ENCODE results near the gene ATXN2L. TPM values are rescaled to one million over a fixed set of nuclear protein-coding genes. Genes with fewer than 3 reads are reported as not detected.

Gene ATXN2L
- total and polyA plus RNA-seq, 2 of the 13 experiments (the other 11 are each of a cell fraction or from before 2014, with no cell fraction given): 40.8 to 55.1 TPM

DNA sequence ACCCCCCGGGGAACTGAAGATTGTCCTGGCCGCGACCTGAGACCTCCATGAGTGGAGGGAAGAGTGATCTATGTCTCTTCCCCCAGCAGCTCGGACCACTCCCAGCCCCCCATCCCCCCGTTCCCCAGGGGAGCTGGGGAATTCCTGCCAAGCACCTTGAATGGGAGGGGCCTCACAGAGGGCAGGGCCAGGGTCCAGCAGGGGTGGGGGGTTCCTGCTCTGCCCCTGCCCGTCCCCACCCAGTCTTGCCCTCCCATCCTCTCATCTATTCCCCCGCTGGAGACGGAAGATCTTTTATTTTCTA lies 13.9 kb downstream of the ATXN2L start (continued):
- TF ChIP-seq, protein P1, sequence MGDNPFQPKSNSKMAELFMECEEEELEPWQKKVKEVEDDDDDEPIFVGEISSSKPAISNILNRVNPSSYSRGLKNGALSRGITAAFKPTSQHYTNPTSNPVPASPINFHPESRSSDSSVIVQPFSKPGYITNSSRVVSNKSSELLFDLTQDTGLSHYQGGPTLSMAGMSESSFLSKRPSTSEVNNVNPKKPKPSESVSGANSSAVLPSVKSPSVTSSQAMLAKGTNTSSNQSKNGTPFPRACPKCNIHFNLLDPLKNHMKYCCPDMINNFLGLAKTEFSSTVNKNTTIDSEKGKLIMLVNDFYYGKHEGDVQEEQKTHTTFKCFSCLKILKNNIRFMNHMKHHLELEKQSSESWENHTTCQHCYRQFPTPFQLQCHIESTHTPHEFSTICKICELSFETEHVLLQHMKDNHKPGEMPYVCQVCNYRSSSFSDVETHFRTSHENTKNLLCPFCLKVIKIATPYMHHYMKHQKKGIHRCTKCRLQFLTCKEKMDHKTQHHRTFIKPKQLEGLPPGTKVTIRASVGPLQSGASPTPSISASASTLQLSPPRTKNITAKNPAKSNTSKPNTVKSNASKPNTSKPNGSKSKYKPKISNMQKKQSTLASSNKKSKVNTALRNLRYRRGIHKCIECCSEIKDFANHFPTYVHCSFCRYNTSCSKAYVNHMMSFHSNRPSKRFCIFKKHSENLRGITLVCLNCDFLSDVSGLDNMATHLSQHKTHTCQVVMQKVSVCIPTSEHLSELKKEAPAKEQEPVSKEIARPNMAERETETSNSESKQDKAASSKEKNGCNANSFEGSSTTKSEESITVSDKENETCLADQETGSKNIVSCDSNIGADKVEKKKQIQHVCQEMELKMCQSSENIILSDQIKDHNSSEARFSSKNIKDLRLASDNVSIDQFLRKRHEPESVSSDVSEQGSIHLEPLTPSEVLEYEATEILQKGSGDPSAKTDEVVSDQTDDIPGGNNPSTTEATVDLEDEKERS (CRISPR knock-in tag; IDR thresholded peaks at IDR 0.05): no peak
- no peak for TF ChIP-seq KAT2B (IDR thresholded peaks at IDR 0.05; ENCODE audit: borderline replicate concordance, low read depth, low read length)

DNA sequence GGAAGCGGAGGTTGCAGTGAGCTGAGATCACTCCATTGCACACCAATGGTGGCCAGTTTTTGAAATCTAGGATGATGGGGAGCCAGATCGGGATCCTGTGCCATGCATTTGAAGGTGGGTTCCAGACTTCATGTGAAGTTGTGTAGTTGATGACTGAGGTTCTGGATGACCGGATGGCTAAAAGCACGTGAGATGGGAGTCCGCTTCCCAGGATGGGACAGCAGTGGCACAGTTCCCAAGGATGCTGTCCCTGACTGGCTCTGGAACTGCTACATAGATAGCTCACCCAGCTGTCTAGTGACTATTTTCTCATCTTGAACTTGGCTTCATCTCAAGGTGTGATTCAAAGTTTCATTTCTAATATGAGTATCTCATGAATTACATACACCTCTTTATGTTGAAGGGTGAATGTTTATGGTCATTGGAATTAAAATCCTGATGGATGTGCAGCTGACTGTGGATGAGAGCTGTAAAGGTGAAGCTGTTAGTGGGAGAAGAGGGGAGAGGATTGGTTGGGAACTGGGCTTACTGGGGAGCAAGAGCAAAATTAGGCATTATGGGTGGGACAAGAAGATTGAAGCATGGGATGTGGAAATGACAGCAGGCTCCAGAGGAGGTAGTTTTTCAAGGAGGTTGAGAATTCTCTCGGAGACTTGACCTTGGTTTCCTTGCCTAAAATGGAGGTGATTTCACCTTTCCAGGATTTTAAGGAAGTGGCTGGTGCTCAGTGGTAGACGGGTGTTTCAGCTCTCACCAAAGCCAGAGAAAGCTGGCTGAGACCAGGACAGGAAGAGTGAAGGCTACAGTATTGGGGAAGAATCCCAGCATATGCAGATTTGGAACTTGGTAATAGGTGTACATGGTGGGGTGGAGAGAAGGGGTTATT lies 15.1 kb downstream of the ATXN2L start:
- no peak overlapping the region for H2AFZ ChIP-seq (ENCODE audit: low read length)
- H3K9ac ChIP-seq (ENCODE audit: insufficient read depth, low read depth, low read length): no peak overlapping the region
- DNase-seq (ENCODE audit: low spot score) (no peak), ATAC-seq (no peak), FAIRE-seq (no peak)
- no peaks in the 10 kb centered on the region for H3K27me3 ChIP-seq (ENCODE audit: control insufficient read depth in 1 of 2, insufficient read depth in 2 of 2, low read length in 2 of 2)
- H3K36me3 ChIP-seq (replicated peaks in 1 of 2; ENCODE audit: control insufficient read depth in 1 of 2, insufficient read depth in 2 of 2, low read length in 2 of 2): peaks cover 42 to 58% of the 10 kb centered on the region in 2 experiments
- H3K27ac ChIP-seq (ENCODE audit: extremely low read length, insufficient read depth, low read length): no peak overlapping the region
- 95% methylated on average over 7 of the region's 7 CpGs for WGBS (ENCODE audit: low lambda C conversion rate)
- H4K20me1 ChIP-seq (ENCODE audit: insufficient read depth, low read length): peaks cover 8% of the 10 kb centered on the region; the same call in 1 of the 2 replicates
- no TSS peak for BruUV-seq (replicated peaks)
- no peak overlapping the region for H3K4me3 ChIP-seq (replicated peaks in 1 of 3; ENCODE audit: insufficient read depth in 1 of 3, low read depth in 2 of 3, low read length in 3 of 3)
- in situ Hi-C loops (cut with HindIII; ENCODE audit: extremely low pct_ligation_motif_present, low pct_unique_long_range_greater_than_20kb) (no loop called here), intact Hi-C loops (cut with micrococcal nuclease; ENCODE audit: unreplicated experiment) (no loop called here)
- no peaks in the 10 kb centered on the region for H3K9me3 ChIP-seq (ENCODE audit: low read length)
- ChIA-PET CTCF (ENCODE audit: low intra/inter-chr PET ratio, low total read pairs) (no interaction called here), POLR2A (interaction anchor here (1.0 to 6.8 kb wide), 7 partner anchors 8 to 113 kb away, joined by 3 to 51 read pairs (median 9); partner anchors contain the start of genes ATXN2L, NFATC2IP, SH2B1 and TUFM)
- H3K4me1 ChIP-seq (ENCODE audit: insufficient read depth, low read length): peaks cover 3% of the 10 kb centered on the region; the same call in 1 of the 2 replicates
- no peaks in the 10 kb centered on the region for H3K79me2 ChIP-seq (ENCODE audit: insufficient read depth, low read length)
- H3K4me2 ChIP-seq (ENCODE audit: low read depth, low read length): no peak overlapping the region
- TF ChIP-seq POLR2AphosphoS5 (IDR thresholded peaks at IDR 0.05; ENCODE audit: low read depth, low read length): peak; percentile 36
- TF ChIP-seq MTF1 (CRISPR knock-in tag; IDR thresholded peaks at IDR 0.05): no peak
- no peak for TF ChIP-seq MAF1 (CRISPR knock-in tag; IDR thresholded peaks at IDR 0.05; ENCODE audit: borderline replicate concordance)
- TF ChIP-seq, protein P2, sequence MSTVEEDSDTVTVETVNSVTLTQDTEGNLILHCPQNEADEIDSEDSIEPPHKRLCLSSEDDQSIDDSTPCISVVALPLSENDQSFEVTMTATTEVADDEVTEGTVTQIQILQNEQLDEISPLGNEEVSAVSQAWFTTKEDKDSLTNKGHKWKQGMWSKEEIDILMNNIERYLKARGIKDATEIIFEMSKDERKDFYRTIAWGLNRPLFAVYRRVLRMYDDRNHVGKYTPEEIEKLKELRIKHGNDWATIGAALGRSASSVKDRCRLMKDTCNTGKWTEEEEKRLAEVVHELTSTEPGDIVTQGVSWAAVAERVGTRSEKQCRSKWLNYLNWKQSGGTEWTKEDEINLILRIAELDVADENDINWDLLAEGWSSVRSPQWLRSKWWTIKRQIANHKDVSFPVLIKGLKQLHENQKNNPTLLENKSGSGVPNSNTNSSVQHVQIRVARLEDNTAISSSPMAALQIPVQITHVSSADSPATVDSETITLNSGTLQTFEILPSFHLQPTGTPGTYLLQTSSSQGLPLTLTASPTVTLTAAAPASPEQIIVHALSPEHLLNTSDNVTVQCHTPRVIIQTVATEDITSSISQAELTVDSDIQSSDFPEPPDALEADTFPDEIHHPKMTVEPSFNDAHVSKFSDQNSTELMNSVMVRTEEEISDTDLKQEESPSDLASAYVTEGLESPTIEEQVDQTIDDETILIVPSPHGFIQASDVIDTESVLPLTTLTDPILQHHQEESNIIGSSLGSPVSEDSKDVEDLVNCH (CRISPR knock-in tag; IDR thresholded peaks at IDR 0.05): no peak
- TF ChIP-seq ZNF468 (CRISPR knock-in tag; IDR thresholded peaks at IDR 0.05): no peak
- TF ChIP-seq, protein P3, sequence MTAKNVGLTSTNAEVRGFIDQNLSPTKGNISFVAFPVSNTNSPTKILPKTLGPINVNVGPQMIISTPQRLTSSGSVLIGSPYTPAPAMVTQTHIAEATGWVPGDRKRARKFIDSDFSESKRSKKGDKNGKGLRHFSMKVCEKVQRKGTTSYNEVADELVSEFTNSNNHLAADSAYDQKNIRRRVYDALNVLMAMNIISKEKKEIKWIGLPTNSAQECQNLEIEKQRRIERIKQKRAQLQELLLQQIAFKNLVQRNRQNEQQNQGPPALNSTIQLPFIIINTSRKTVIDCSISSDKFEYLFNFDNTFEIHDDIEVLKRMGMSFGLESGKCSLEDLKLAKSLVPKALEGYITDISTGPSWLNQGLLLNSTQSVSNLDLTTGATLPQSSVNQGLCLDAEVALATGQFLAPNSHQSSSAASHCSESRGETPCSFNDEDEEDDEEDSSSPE (CRISPR knock-in tag; IDR thresholded peaks at IDR 0.05): no peak
- TF ChIP-seq MAFF (IDR thresholded peaks at IDR 0.05; ENCODE audit: low read depth, low read length): no peak
- no peak for TF ChIP-seq ZNF562 (CRISPR knock-in tag; IDR thresholded peaks at IDR 0.05; ENCODE audit: borderline replicate concordance)
- no peak for TF ChIP-seq HOXD1 (CRISPR knock-in tag; IDR thresholded peaks at IDR 0.05)
- no peak for TF ChIP-seq XBP1 (CRISPR knock-in tag; IDR thresholded peaks at IDR 0.05)
- TF ChIP-seq U2AF1 (optimal IDR thresholded peaks at IDR 0.05; ENCODE audit: low read depth, low read length): no peak
- TF ChIP-seq RBM22 (optimal IDR thresholded peaks at IDR 0.05; ENCODE audit: low read length): peak; percentile 88
- TF ChIP-seq ZNF383 (CRISPR knock-in tag; IDR thresholded peaks at IDR 0.05; ENCODE audit: borderline replicate concordance): no peak
- TF ChIP-seq PAF1 (CRISPR knock-in tag; IDR thresholded peaks at IDR 0.05): peak; percentile 43; the same call in 1 of the 2 replicates
- no peak for TF ChIP-seq SMARCC2 (IDR thresholded peaks at IDR 0.05)
